Loucy (cell line): ENCODE measurements around the gene LOX.

ENCODE experiments used
- H2AFZ ChIP-seq: fragments of 200-600 bp; sonication (generic); 2 replicates; pipeline ENCODE4 v1.6.0; 2016; ENCODE audit warnings: antibody characterized with exemption, mild to moderate bottlenecking, low read length, moderate library complexity
- H3F3A ChIP-seq: fragments of 200-600 bp; 2 replicates; pipeline ENCODE4 v1.6.0; 2016; ENCODE audit warnings: antibody characterized with exemption, low read depth, mild to moderate bottlenecking
- H3K27me3 ChIP-seq: fragments of 200-600 bp; sonication (generic); 2 replicates; pipeline ENCODE4 v1.6.1; 2014; ENCODE audit warnings: low read length, mild to moderate bottlenecking; ENCODE audit not compliant: insufficient read depth, poor library complexity, severe bottlenecking
- H3K36me3 ChIP-seq: fragments of 200-600 bp; sonication (generic); 2 replicates; pipeline ENCODE4 v1.6.1; 2016; ENCODE audit warnings: low read length; ENCODE audit not compliant: insufficient read depth
- H3K4me1 ChIP-seq: fragments of 200-600 bp; sonication (generic); 2 replicates; pipeline ENCODE4 v1.5.1; 2014; ENCODE audit warnings: low read length, mild to moderate bottlenecking; ENCODE audit not compliant: insufficient read depth, poor library complexity, severe bottlenecking
- H3K4me2 ChIP-seq: fragments of 200-600 bp; sonication (generic); 2 replicates; pipeline ENCODE4 v1.6.0; 2014; ENCODE audit warnings: antibody characterized with exemption, low read length, low read depth, mild to moderate bottlenecking; ENCODE audit not compliant: poor library complexity, severe bottlenecking
- H3K4me3 ChIP-seq: fragments of 200-600 bp; sonication (generic); 2 replicates; pipeline ENCODE4 v1.5.1; 2014; ENCODE audit warnings: low read length, mild to moderate bottlenecking, mixed read lengths; ENCODE audit not compliant: poor library complexity, severe bottlenecking
- H3K79me2 ChIP-seq: fragments of 200-600 bp; sonication (generic); 2 replicates; pipeline ENCODE4 v1.6.1; 2014; ENCODE audit warnings: low read length; ENCODE audit not compliant: insufficient read depth
- H3K9ac ChIP-seq: fragments of 200-600 bp; sonication (generic); 2 replicates; pipeline ENCODE4 v1.6.0; 2014; ENCODE audit warnings: mild to moderate bottlenecking, low read depth, low read length, moderate library complexity; ENCODE audit not compliant: poor library complexity, severe bottlenecking
- H3K9me2 ChIP-seq: fragments of 200-600 bp; sonication (generic); replicated peaks from 2 replicates; pipeline ENCODE4 v1.6.1; 2016; ENCODE audit warnings: low read depth, low read length, mixed read lengths
- H3K9me3 ChIP-seq: fragments of 200-600 bp; sonication (generic); 2 replicates; pipeline ENCODE4 v1.6.1; 2014; ENCODE audit warnings: mild to moderate bottlenecking, antibody characterized with exemption, low read length, low read depth; ENCODE audit not compliant: insufficient read depth
- H4K20me1 ChIP-seq: fragments of 200-600 bp; sonication (generic); 2 replicates; pipeline ENCODE4 v1.6.0; 2014; ENCODE audit warnings: antibody characterized with exemption, low read length, mild to moderate bottlenecking; ENCODE audit not compliant: insufficient read depth, poor library complexity, severe bottlenecking
- CTCF ChIP-seq: fragments of 200-600 bp; sonication (generic); conservative IDR thresholded peaks from 2 replicates; pipeline ENCODE4 v1.5.1; 2014; ENCODE audit warnings: mild to moderate bottlenecking, antibody characterized with exemption, low read length
- EZH2phosphoT487 ChIP-seq: fragments of 200-600 bp; IDR thresholded peaks from 2 replicates; pipeline ENCODE4 v1.6.1; 2018; ENCODE audit warnings: antibody characterized with exemption, mild to moderate bottlenecking, moderate library complexity, borderline replicate concordance

Gene LOX

GRCh38 chr5:122073018-122073417 lies 5.0 kb downstream of the LOX start:
- Histone ChIP-seq H3K4me3 (no peak overlapping the region), H3K79me2 (no peaks in the 10 kb centered on the region), H3K9ac (no peak overlapping the region), H3F3A (no peaks in the 10 kb centered on the region), H3K4me2 (no peak overlapping the region), H3K27me3 (no peaks in the 10 kb centered on the region), H3K36me3 (no peaks in the 10 kb centered on the region), H2AFZ (no peak overlapping the region), H3K9me3 (no peaks in the 10 kb centered on the region), H3K9me2 (no peaks in the 10 kb centered on the region), H4K20me1 (no peaks in the 10 kb centered on the region), H3K4me1 (no peaks in the 10 kb centered on the region)
- TF ChIP-seq CTCF (no peak), EZH2phosphoT487 (no peak)

GRCh38 chr5:122067390-122067789 lies 10.7 kb downstream of the LOX start:
- H2AFZ ChIP-seq: no peak overlapping the region
- TF ChIP-seq CTCF (no peak), EZH2phosphoT487 (no peak)
- H3K9ac ChIP-seq: no peak overlapping the region
- H3F3A ChIP-seq: no peaks in the 10 kb centered on the region
- no peaks in the 10 kb centered on the region for H3K9me2 ChIP-seq
- H3K9me3 ChIP-seq: no peaks in the 10 kb centered on the region
- H3K4me1 ChIP-seq: no peaks in the 10 kb centered on the region
- no peaks in the 10 kb centered on the region for H4K20me1 ChIP-seq
- no peaks in the 10 kb centered on the region for H3K79me2 ChIP-seq
- H3K4me3 ChIP-seq: no peak overlapping the region
- no peak overlapping the region for H3K4me2 ChIP-seq
- no peaks in the 10 kb centered on the region for H3K36me3 ChIP-seq
- no peaks in the 10 kb centered on the region for H3K27me3 ChIP-seq

GRCh38 chr5:122064992-122065391 lies 13.1 kb downstream of the LOX start:
- H3F3A ChIP-seq: no peaks in the 10 kb centered on the region
- no peaks in the 10 kb centered on the region for H3K27me3 ChIP-seq
- no peak for TF ChIP-seq CTCF
- no peak for TF ChIP-seq EZH2phosphoT487
- no peaks in the 10 kb centered on the region for H3K9me3 ChIP-seq
- H2AFZ ChIP-seq: no peak overlapping the region
- H3K36me3 ChIP-seq: no peaks in the 10 kb centered on the region
- no peaks in the 10 kb centered on the region for H3K4me1 ChIP-seq
- no peak overlapping the region for H3K9ac ChIP-seq
- no peaks in the 10 kb centered on the region for H4K20me1 ChIP-seq
- no peaks in the 10 kb centered on the region for H3K79me2 ChIP-seq
- H3K9me2 ChIP-seq: no peaks in the 10 kb centered on the region
- H3K4me3 ChIP-seq: no peak overlapping the region
- H3K4me2 ChIP-seq: no peak overlapping the region
